Ascending aorta (tissue), 2 donors: Measurements from ENCODE around the gene PIGW. TPM values are rescaled to one million over a fixed set of nuclear protein-coding genes. Genes with fewer than 3 reads are reported as not detected.

Source experiments
- DNase-seq, 2 donors: peaks; one replicate each; pipeline ENCODE4 v3.0.0-alpha.2; 2019; ENCODE audit warnings: low spot score in 2 of 2
- H3K27ac ChIP-seq, 2 donors: fragments of 200-600 bp; sonication (generic); one replicate each; pipeline ENCODE4 v1.5.1; 2016 to 2017; ENCODE audit warnings: mild to moderate bottlenecking in 1 of 2
- H3K27me3 ChIP-seq: fragments of 200-600 bp; sonication (generic); one replicate; pipeline ENCODE4 v1.5.1; 2017
- H3K36me3 ChIP-seq, 2 donors: fragments of 200-600 bp; sonication (generic); one replicate each; pipeline ENCODE4 v1.5.1; 2016
- H3K4me1 ChIP-seq, 2 donors: fragments of 200-600 bp; sonication (generic); one replicate each; pipeline ENCODE4 v1.5.1; 2016 to 2017; ENCODE audit warnings: mild to moderate bottlenecking in 1 of 2
- H3K4me3 ChIP-seq, 2 donors: fragments of 200-600 bp; sonication (generic); one replicate each; pipeline ENCODE4 v1.5.1; 2016 to 2017; ENCODE audit warnings: mild to moderate bottlenecking in 1 of 2
- H3K9me3 ChIP-seq, 2 donors: fragments of 200-600 bp; sonication (generic); one replicate each; pipeline ENCODE4 v1.5.1; 2016
- intact Hi-C: fragments of 100-400 bp; cut with DNase I; formaldehyde crosslinking; loops from one replicate; pipeline ENCODE4 v1.15.1; 2023
- total RNA-seq: library from RNA; depleted of rRNA; stranded (reverse); fragments of >200 nt; gene quantifications from one replicate; pipeline ENCODE4 v1.1.0, GENCODE V29; 2016
- TF ChIP-seq, protein P1 (sequence below), 3 experiments: fragments of 200-600 bp in 2 of 3; fragments of 450-650 bp in 1 of 3; sonication (generic) in 2 of 3; IDR thresholded peaks; one replicate each; pipeline ENCODE4 v1.5.1; 2016 to 2019; ENCODE audit warnings: antibody characterized with exemption in 3 of 3, mild to moderate bottlenecking in 1 of 3, moderate library complexity in 1 of 3

The PIGW gene, protein sequence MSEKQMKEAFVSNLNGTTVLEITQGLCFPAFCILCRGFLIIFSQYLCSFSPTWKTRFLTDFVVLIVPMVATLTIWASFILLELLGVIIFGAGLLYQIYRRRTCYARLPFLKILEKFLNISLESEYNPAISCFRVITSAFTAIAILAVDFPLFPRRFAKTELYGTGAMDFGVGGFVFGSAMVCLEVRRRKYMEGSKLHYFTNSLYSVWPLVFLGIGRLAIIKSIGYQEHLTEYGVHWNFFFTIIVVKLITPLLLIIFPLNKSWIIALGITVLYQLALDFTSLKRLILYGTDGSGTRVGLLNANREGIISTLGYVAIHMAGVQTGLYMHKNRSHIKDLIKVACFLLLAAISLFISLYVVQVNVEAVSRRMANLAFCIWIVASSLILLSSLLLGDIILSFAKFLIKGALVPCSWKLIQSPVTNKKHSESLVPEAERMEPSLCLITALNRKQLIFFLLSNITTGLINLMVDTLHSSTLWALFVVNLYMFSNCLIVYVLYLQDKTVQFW
- 6.0 TPM for total RNA-seq

DNA sequence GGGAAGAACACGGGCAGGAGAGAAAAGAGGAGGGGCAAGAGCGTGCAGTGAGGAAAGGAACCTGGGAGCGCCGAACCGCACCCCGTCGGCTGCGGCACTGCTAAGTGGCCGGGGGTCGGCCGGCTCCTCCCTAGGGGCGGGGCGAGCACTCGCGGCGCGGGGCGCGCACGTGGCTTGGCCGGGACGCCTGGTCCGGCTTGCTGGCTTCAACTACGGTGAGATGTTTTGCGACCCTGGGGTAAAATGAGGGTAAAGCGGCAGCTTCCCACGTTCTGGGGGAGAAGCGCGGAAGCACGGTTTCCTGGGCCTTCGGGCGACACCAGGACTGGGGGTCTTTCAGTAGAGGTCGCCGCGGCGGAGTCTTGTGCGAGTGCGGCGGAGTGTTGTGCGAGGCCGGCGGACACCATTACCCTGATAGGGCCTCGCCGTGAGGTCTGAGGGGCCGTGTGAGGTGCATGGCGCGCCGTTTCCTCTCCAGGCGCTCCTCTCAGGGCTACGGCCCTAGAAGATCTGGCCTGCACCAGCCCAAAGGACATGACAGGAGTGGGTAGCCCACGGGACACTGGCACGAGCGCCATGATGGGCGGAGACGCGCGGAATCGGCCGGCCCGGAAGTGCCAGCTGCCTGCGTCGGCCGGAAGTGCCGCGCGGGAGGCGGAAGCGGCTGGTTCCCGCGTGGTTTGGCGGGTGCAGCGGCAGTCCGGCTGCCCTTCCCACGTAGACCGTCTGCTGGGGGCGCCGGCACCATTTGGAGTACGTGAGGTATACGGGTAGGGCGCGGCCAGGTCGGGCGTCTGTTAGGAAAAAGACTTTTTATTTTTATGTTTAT, at the start of gene PIGW, which contains the start of gene MYO19:
Gene PIGW, plus strand, starts transcription at position 148 of the 829 bp plus-strand sequence. CDS start 2,115 bp downstream, outside the sequence.
Gene MYO19, minus strand, starts transcription at position 29 of the 829 bp plus-strand sequence. CDS start 2,330 bp downstream, outside the sequence.
- Histone ChIP-seq H3K4me1 (no peaks in the 10 kb centered on the region), H3K36me3 (peaks cover 4 to 9% of the 10 kb centered on the region in 2 donors), H3K27me3 (no peaks in the 10 kb centered on the region), H3K9me3 (no peaks in the 10 kb centered on the region), H3K27ac (peak within 1 kb of the TSS; percentile 88 to 99), H3K4me3 (peak within 1 kb of the TSS; percentile 78 to 90)
- intact Hi-C loops: loop anchor here (1.0 to 10.0 kb wide), 7 partner anchors 9 to 1070 kb away; partner anchors contain the start of genes AATF, AP2B1, GGNBP2 and MRM1
- TF ChIP-seq, protein P1, sequence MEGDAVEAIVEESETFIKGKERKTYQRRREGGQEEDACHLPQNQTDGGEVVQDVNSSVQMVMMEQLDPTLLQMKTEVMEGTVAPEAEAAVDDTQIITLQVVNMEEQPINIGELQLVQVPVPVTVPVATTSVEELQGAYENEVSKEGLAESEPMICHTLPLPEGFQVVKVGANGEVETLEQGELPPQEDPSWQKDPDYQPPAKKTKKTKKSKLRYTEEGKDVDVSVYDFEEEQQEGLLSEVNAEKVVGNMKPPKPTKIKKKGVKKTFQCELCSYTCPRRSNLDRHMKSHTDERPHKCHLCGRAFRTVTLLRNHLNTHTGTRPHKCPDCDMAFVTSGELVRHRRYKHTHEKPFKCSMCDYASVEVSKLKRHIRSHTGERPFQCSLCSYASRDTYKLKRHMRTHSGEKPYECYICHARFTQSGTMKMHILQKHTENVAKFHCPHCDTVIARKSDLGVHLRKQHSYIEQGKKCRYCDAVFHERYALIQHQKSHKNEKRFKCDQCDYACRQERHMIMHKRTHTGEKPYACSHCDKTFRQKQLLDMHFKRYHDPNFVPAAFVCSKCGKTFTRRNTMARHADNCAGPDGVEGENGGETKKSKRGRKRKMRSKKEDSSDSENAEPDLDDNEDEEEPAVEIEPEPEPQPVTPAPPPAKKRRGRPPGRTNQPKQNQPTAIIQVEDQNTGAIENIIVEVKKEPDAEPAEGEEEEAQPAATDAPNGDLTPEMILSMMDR (IDR thresholded peaks at IDR 0.05): peak in 1 of 3 experiments; percentile 7
- DNase-seq: peak; percentile 39 to 92

DNA sequence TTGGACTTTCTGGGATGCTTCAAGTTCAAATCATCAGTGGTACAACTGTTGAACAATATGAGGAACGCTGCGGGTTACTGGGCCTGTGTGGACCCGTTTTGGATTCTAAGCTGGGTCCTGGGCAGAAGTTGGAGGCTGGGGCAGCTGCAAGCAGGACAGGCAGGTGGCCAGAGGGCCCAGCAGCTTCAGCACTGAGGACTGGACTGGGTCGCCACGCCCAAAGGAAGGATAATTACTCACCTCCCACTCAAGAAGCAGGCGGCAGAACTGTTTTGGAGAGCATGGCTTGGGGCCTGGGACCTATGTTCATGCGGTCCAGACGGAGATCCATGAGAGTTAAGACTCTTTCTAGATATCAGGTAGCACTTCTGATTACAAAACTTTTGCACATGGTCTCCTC, 49.8 kb upstream of the PIGW start:
- Histone ChIP-seq H3K27ac (no peak overlapping the region), H3K4me1 (peaks cover 5 to 24% of the 10 kb centered on the region in 2 donors), H3K9me3 (no peaks in the 10 kb centered on the region), H3K4me3 (no peak overlapping the region), H3K27me3 (no peaks in the 10 kb centered on the region), H3K36me3 (no peaks in the 10 kb centered on the region)
- TF ChIP-seq, protein P1 (IDR thresholded peaks at IDR 0.05): no peak
- DNase-seq: no peak
- intact Hi-C loops: loop anchor here (5.0 to 10.0 kb wide), 3 partner anchors 340 to 1523 kb away; partner anchors contain the start of genes AATF, CCT6B and ZNF830

DNA sequence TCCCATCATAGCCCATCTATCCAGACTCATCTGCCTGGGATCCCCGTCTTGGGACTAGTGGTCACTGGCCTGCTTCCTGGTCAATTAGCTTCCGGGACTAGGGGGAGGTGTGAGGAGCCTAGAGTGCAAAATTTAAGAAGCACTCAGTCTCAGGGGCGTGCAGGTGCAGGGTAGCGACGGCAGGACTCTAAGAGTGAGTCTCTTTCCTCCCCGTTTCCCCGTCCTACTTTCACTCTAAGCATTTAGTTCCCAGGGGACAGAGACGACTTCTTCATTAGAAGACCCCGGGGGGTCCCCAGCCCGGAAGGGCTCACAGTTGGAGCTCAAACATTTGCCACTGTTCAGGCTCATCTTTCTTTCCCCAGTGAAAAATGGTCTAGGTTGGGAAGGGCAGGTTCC, 49.0 kb upstream of the PIGW start:
- H3K9me3 ChIP-seq: no peaks in the 10 kb centered on the region
- H3K4me1 ChIP-seq: peaks cover 5 to 24% of the 10 kb centered on the region in 2 donors
- no peak for DNase-seq
- intact Hi-C loops: loop anchor here (1.0 to 10.0 kb wide), 5 partner anchors 49 to 1524 kb away; partner anchors contain the start of genes AATF, CCT6B, MRM1 and MYO19
- H3K4me3 ChIP-seq: peak overlapping the region; percentile 80 to 99
- TF ChIP-seq, protein P1 (IDR thresholded peaks at IDR 0.05): no peak
- H3K27ac ChIP-seq: peak overlapping the region; percentile 68 to 71
- no peaks in the 10 kb centered on the region for H3K36me3 ChIP-seq
- H3K27me3 ChIP-seq: no peaks in the 10 kb centered on the region

DNA sequence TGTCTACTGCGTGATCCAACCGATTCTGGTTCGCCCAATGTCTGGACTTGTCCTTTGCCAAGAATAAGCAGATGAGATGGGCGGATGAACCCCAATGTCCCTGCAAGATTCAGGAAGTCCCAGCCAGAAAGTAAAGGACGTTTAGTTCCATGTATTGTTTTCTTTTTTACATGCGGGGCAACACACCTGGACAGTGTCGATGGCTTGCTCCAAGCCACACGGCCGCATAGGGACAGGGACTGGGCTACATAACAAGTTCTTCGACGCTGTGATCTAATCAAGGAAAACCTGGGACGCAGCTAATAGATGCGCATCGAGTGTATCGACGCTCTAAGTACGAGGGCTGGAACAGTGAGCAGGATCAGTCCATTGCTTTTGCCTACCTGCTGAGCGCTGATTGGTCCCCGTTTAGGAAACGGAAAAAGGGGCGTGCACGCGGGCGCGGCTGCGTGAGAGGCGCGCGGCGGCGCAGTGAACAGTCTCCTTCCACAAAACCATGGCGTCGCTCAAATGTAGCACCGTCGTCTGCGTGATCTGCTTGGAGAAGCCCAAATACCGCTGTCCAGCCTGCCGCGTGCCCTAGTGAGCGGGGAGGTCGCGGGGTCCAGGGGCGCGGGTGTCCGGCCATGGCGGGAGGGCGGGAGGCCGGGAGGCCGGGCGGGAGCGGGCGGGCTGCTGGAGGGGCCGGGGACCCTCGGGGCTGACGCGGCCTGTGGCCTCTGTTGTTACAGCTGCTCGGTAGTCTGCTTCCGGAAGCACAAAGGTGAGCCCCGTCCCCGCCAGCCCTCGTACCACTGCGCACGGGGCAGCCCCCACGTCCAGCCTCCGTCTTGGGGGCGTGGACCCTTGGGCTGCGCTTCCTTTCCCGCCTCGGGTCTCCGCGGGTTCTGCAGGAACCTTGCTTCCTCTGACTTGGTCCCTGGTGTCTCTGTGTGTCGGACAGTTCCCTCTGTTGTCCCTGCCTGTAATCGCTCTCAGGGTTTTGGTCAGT, 48.3 kb upstream of the PIGW start, which contains the start of gene ZNHIT3:
Gene ZNHIT3, plus strand, starts transcription at position 478 of the 991 bp plus-strand sequence. Its CDS starts 19 bp downstream, at position 497.
- intact Hi-C loops: loop anchor here (1.0 to 10.0 kb wide), 5 partner anchors 48 to 1524 kb away; partner anchors contain the start of genes AATF, CCT6B, MRM1 and MYO19
- H3K27ac ChIP-seq: peak within 1 kb of the TSS; percentile 71 to 91
- DNase-seq: peak; percentile 77 to 96
- TF ChIP-seq, protein P1 (IDR thresholded peaks at IDR 0.05): no peak
- peaks cover 5 to 24% of the 10 kb centered on the region in 2 donors for H3K4me1 ChIP-seq
- H3K27me3 ChIP-seq: no peaks in the 10 kb centered on the region
- peak within 1 kb of the TSS; percentile 80 to 99 for H3K4me3 ChIP-seq
- H3K36me3 ChIP-seq: no peaks in the 10 kb centered on the region
- H3K9me3 ChIP-seq: no peaks in the 10 kb centered on the region
